SK-N-SH treated with all-trans-retinoic acid at 6 μM for 48 hours (cell line): ENCODE results near the gene CTXN3.

Experiments
- ATAC-seq: fragments of 200-7000 bp; cut with Tn5 transposase; 3 replicates; pipeline ENCODE4 v1.9.1; 2020; ENCODE audit warnings: mild to moderate bottlenecking, moderate library complexity
- ARNTL ChIP-seq: fragments of 450-650 bp; formaldehyde crosslinking; IDR thresholded peaks from 2 replicates; pipeline ENCODE4 v1.5.0; 2020; ENCODE audit warnings: low read depth, mild to moderate bottlenecking, moderate library complexity, borderline replicate concordance
- CSDC2 ChIP-seq: fragments of 250-450 bp; sonication (Bioruptor Pico); IDR thresholded peaks from 2 replicates; pipeline ENCODE4 v1.5.0; 2020; ENCODE audit warnings: mild to moderate bottlenecking, moderate library complexity
- CSRNP3 ChIP-seq: fragments of 250-450 bp; sonication (Bioruptor Pico); IDR thresholded peaks from 2 replicates; pipeline ENCODE4 v1.5.1; 2021; ENCODE audit warnings: mild to moderate bottlenecking, moderate library complexity
- GLIS3 ChIP-seq: fragments of 250-450 bp; sonication (Bioruptor Pico); IDR thresholded peaks from 2 replicates; pipeline ENCODE4 v1.5.0; 2020; ENCODE audit warnings: mild to moderate bottlenecking, moderate library complexity
- ISL1 ChIP-seq: fragments of 250-450 bp; sonication (Bioruptor Pico); IDR thresholded peaks from 2 replicates; pipeline ENCODE4 v2.1.2; 2022; ENCODE audit warnings: mild to moderate bottlenecking, moderate library complexity
- OSR1 ChIP-seq: fragments of 250-450 bp; sonication (Bioruptor Pico); IDR thresholded peaks from 2 replicates; pipeline ENCODE4 v1.8.0; 2022; ENCODE audit warnings: moderate library complexity, mild to moderate bottlenecking, inconsistent platforms
- PPARA ChIP-seq: fragments of 250-450 bp; sonication (Bioruptor Pico); IDR thresholded peaks from 2 replicates; pipeline ENCODE4 v1.5.0; 2020; ENCODE audit warnings: mild to moderate bottlenecking, borderline replicate concordance
- RARB ChIP-seq: fragments of 250-450 bp; sonication (Bioruptor Pico); IDR thresholded peaks from 2 replicates; pipeline ENCODE4 v1.8.0; 2021; ENCODE audit warnings: mild to moderate bottlenecking, moderate library complexity
- SNAI2 ChIP-seq: fragments of 250-450 bp; sonication (Bioruptor Pico); IDR thresholded peaks from 2 replicates; pipeline ENCODE4 v1.5.0; 2020; ENCODE audit warnings: mild to moderate bottlenecking, moderate library complexity
- TOX ChIP-seq: fragments of 250-450 bp; sonication (Bioruptor Pico); IDR thresholded peaks from 2 replicates; pipeline ENCODE4 v1.8.0; 2021; ENCODE audit warnings: mild to moderate bottlenecking, moderate library complexity, borderline replicate concordance
- ZFP3 ChIP-seq: fragments of 250-450 bp; sonication (Bioruptor Pico); IDR thresholded peaks from 2 replicates; pipeline ENCODE4 v1.5.0; 2020; ENCODE audit warnings: mild to moderate bottlenecking, moderate library complexity
- ZFP30 ChIP-seq: fragments of 450-650 bp; formaldehyde crosslinking; IDR thresholded peaks from 2 replicates; pipeline ENCODE4 v1.5.0; 2022; ENCODE audit warnings: mild to moderate bottlenecking, moderate library complexity
- ZNF565 ChIP-seq: fragments of 450-650 bp; formaldehyde crosslinking; conservative IDR thresholded peaks from 2 replicates; pipeline ENCODE4 v1.5.0; 2020; ENCODE audit warnings: low read depth, mild to moderate bottlenecking, moderate library complexity
- ZNF8 ChIP-seq: fragments of 450-650 bp; formaldehyde crosslinking; IDR thresholded peaks from 2 replicates; pipeline ENCODE4 v1.5.0; 2020; ENCODE audit warnings: mild to moderate bottlenecking, moderate library complexity
- TF ChIP-seq, protein P1 (sequence below): fragments of 250-450 bp; sonication (Bioruptor Pico); IDR thresholded peaks from 2 replicates; pipeline ENCODE4 v1.5.1; 2020; ENCODE audit warnings: low read depth, mild to moderate bottlenecking, moderate library complexity
- TF ChIP-seq, protein P2 (sequence below): fragments of 250-450 bp; sonication (Bioruptor Pico); IDR thresholded peaks from 2 replicates; pipeline ENCODE4 v1.8.0; 2020; ENCODE audit warnings: mild to moderate bottlenecking, moderate library complexity, borderline replicate concordance
- TF ChIP-seq, protein P3 (sequence below): fragments of 250-450 bp; sonication (Bioruptor Pico); IDR thresholded peaks from 2 replicates; pipeline ENCODE4 v1.5.0; 2020; ENCODE audit warnings: mild to moderate bottlenecking, moderate library complexity

Gene CTXN3

DNA sequence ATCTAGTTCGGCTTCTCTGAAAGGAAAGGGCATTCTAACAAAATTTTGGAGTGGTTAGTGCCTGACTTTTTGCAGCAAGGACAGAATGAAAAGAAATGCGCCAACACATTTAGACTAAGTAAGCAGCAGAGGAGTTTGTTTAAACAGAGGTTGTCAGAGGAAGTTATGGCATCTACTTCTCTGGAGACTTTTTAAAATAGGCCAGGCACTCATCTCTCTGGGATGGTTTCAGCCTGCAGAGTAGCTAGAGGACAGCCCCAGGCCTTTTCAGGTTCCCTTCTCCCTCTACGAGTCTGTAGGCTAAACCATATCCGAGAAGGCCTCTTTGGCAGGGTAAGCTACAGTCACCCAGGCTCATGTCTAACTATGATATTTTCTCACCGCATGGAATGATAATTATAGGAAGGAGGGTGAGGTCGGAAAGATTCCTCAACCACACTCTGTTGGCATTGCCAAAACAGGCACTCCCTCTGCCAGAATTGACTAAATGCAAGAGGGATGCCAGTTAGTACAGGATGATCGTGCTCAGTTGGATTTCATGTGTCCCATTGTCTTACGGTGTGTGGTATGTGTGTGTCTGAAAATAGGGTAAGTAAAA lies 1.4 kb upstream of the CTXN3 start:
- no peak for TF ChIP-seq SNAI2
- TF ChIP-seq ZFP3 (CRISPR knock-in tag) = no peak
- TF ChIP-seq PPARA = no peak
- TF ChIP-seq, protein P1, sequence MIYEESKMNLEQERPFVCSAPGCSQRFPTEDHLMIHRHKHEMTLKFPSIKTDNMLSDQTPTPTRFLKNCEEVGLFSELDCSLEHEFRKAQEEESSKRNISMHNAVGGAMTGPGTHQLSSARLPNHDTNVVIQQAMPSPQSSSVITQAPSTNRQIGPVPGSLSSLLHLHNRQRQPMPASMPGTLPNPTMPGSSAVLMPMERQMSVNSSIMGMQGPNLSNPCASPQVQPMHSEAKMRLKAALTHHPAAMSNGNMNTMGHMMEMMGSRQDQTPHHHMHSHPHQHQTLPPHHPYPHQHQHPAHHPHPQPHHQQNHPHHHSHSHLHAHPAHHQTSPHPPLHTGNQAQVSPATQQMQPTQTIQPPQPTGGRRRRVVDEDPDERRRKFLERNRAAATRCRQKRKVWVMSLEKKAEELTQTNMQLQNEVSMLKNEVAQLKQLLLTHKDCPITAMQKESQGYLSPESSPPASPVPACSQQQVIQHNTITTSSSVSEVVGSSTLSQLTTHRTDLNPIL (CRISPR knock-in tag) = no peak
- no peak for TF ChIP-seq GLIS3 (CRISPR knock-in tag)
- TF ChIP-seq ZFP30 = no peak
- TF ChIP-seq TOX (CRISPR knock-in tag) = no peak
- no peak for TF ChIP-seq ZNF565
- TF ChIP-seq CSRNP3 (CRISPR knock-in tag) = no peak
- TF ChIP-seq, protein P2, sequence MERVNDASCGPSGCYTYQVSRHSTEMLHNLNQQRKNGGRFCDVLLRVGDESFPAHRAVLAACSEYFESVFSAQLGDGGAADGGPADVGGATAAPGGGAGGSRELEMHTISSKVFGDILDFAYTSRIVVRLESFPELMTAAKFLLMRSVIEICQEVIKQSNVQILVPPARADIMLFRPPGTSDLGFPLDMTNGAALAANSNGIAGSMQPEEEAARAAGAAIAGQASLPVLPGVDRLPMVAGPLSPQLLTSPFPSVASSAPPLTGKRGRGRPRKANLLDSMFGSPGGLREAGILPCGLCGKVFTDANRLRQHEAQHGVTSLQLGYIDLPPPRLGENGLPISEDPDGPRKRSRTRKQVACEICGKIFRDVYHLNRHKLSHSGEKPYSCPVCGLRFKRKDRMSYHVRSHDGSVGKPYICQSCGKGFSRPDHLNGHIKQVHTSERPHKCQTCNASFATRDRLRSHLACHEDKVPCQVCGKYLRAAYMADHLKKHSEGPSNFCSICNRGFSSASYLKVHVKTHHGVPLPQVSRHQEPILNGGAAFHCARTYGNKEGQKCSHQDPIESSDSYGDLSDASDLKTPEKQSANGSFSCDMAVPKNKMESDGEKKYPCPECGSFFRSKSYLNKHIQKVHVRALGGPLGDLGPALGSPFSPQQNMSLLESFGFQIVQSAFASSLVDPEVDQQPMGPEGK = no peak
- no peak for TF ChIP-seq ARNTL (CRISPR knock-in tag)
- TF ChIP-seq ZNF8 (CRISPR knock-in tag) = no peak
- no peak for TF ChIP-seq OSR1 (CRISPR knock-in tag)
- TF ChIP-seq, protein P3, sequence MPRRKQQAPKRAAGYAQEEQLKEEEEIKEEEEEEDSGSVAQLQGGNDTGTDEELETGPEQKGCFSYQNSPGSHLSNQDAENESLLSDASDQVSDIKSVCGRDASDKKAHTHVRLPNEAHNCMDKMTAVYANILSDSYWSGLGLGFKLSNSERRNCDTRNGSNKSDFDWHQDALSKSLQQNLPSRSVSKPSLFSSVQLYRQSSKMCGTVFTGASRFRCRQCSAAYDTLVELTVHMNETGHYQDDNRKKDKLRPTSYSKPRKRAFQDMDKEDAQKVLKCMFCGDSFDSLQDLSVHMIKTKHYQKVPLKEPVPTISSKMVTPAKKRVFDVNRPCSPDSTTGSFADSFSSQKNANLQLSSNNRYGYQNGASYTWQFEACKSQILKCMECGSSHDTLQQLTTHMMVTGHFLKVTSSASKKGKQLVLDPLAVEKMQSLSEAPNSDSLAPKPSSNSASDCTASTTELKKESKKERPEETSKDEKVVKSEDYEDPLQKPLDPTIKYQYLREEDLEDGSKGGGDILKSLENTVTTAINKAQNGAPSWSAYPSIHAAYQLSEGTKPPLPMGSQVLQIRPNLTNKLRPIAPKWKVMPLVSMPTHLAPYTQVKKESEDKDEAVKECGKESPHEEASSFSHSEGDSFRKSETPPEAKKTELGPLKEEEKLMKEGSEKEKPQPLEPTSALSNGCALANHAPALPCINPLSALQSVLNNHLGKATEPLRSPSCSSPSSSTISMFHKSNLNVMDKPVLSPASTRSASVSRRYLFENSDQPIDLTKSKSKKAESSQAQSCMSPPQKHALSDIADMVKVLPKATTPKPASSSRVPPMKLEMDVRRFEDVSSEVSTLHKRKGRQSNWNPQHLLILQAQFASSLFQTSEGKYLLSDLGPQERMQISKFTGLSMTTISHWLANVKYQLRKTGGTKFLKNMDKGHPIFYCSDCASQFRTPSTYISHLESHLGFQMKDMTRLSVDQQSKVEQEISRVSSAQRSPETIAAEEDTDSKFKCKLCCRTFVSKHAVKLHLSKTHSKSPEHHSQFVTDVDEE (CRISPR knock-in tag) = no peak
- no peak for TF ChIP-seq RARB (CRISPR knock-in tag)
- TF ChIP-seq ISL1 (CRISPR knock-in tag) = no peak
- TF ChIP-seq CSDC2 (CRISPR knock-in tag) = no peak
- no peak for ATAC-seq

- no peak for TF ChIP-seq ARNTL (CRISPR knock-in tag)
- TF ChIP-seq, protein P1 (CRISPR knock-in tag) = no peak
- TF ChIP-seq OSR1 (CRISPR knock-in tag) = no peak
- no peak for TF ChIP-seq ZFP3 (CRISPR knock-in tag)
- TF ChIP-seq CSRNP3 (CRISPR knock-in tag) = no peak
- TF ChIP-seq, protein P2 = no peak
- TF ChIP-seq ISL1 (CRISPR knock-in tag) = no peak
- ATAC-seq = no peak
Measured at GRCh38 chr5:127650022-127650421, 1.1 kb downstream of the CTXN3 start.
